DND-41 (cell line): ENCODE results near the gene ZBED1.

Source experiments
- CTCF ChIP-seq: IDR thresholded peaks from 2 replicates; pipeline ENCODE4 v1.5.1; 2012; ENCODE audit warnings: borderline replicate concordance, low read length, moderate library complexity, mild to moderate bottlenecking; ENCODE audit not compliant: poor library complexity, severe bottlenecking; ENCODE audit errors: extremely low read depth
- EZH2 ChIP-seq: IDR thresholded peaks from 3 replicates; pipeline ENCODE4 v1.6.1; 2012; ENCODE audit warnings: borderline replicate concordance, low read depth, mild to moderate bottlenecking, moderate library complexity, low read length, inconsistent platforms; ENCODE audit not compliant: severe bottlenecking

- TF ChIP-seq CTCF (no peak), EZH2 (no peak)
These were observed 12.4 kb upstream of the ZBED1 start for GRCh38 chrX:2513121-2513664.
